ENCODE measurements around the gene TMEM53.
A peak's percentile ranks its signal among the peaks of the same experiment; 100 is the strongest.

The TMEM53 gene

GRCh38 chr1:44636083-44636687, 38.1 kb downstream of the TMEM53 start:
- no peak overlapping the region for H2AFZ ChIP-seq (ENCODE audit: low read length)
- H3K4me2 ChIP-seq (ENCODE audit: insufficient read depth, low read length, poor library complexity, severe bottlenecking): no peak overlapping the region
- H3K23ac ChIP-seq (ENCODE audit: low read depth, low read length, poor library complexity): no peak overlapping the region
- no peaks in the 10 kb centered on the region for H3K9me3 ChIP-seq (replicated peaks in 1 of 2; ENCODE audit: control insufficient read depth in 2 of 2, insufficient read depth in 1 of 2, low read depth in 1 of 2, low read length in 2 of 2)
- H3K27ac ChIP-seq (replicated peaks; ENCODE audit: low read length): no peak overlapping the region
- no peak overlapping the region for H3K18ac ChIP-seq (ENCODE audit: low read length)
- no peak overlapping the region for H3K4me3 ChIP-seq (ENCODE audit: low read length in 2 of 2)
- peaks cover 14 to 37% of the 10 kb centered on the region in 2 donors for H3K4me1 ChIP-seq (ENCODE audit: control insufficient read depth in 2 of 2, insufficient read depth in 1 of 2, low read depth in 1 of 2, low read length in 2 of 2)
- no CpG with 5 or more reads among the region's 14 CpGs for WGBS, 2 donors (ENCODE audit: extremely low coverage in 2 of 2, insufficient read length in 2 of 2, insufficient replicate concordance in 1 of 2)
- H4K8ac ChIP-seq (ENCODE audit: low read depth, low read length): no peak overlapping the region
- no peak overlapping the region for H2BK120ac ChIP-seq (ENCODE audit: low read depth, low read length)
- no peaks in the 10 kb centered on the region for H3K79me1 ChIP-seq (ENCODE audit: low read depth, low read length)
- H3K14ac ChIP-seq (ENCODE audit: low read length): no peak overlapping the region
- H2AK5ac ChIP-seq (ENCODE audit: low read depth, low read length): no peak overlapping the region
- H2BK15ac ChIP-seq (ENCODE audit: low read length): no peak overlapping the region
- H4K91ac ChIP-seq (ENCODE audit: low read depth, low read length, poor library complexity): no peak overlapping the region
- no peak overlapping the region for H3K4ac ChIP-seq (ENCODE audit: low read length)
- no peak overlapping the region for H2BK5ac ChIP-seq (ENCODE audit: low read length)
- H2BK12ac ChIP-seq (ENCODE audit: low read length): no peak overlapping the region
- H3K9ac ChIP-seq (ENCODE audit: low read depth, low read length, poor library complexity): no peak overlapping the region
- peaks cover 38 to 87% of the 10 kb centered on the region in 2 donors for H3K36me3 ChIP-seq (replicated peaks in 1 of 2; ENCODE audit: control insufficient read depth in 2 of 2, insufficient read depth in 2 of 2, low read length in 2 of 2)
- DNase-seq (ENCODE audit: low spot score): no peak
- no peaks in the 10 kb centered on the region for H3K27me3 ChIP-seq (ENCODE audit: control insufficient read depth in 3 of 3, insufficient read depth in 3 of 3, low read depth in 1 of 3, low read length in 3 of 3)

- no peak for DNase-seq (ENCODE audit: low spot score)
- no CpG with 5 or more reads among the region's 9 CpGs for WGBS, 2 donors (ENCODE audit: extremely low coverage in 2 of 2, insufficient read length in 2 of 2, insufficient replicate concordance in 1 of 2)
- no peak overlapping the region for H2AFZ ChIP-seq (ENCODE audit: low read length)
These were observed 38.8 kb downstream of the TMEM53 start for GRCh38 chr1:44635439-44635838.

DNA sequence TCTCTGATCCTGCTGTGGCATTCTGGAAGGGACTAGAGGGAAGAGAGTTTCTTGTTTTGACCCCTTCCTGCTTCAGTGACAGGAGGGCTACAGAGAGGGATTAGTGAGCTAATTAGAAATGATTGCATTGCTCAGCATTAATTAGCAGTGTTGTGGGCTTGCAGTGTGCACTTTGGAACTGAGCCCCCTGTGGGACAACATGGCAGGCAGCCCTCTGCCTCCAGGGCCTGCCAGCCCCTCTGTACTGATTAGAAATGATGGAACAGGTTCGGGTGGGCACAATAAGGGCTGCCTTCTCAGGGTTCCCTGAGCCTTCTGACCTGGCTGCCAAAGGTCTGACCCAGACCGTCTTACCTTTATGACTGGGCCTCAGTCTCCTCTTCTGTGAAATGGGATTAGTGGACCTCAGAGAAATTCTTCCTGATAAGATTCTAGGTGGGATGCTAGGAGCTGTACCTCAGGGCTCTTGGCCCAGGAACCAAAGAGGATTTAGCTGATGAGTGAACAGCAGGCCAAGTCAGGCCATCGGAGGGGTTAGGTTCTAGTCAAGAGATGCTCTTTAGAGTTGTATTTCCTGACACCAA, 39.6 kb downstream of the TMEM53 start:
- Histone ChIP-seq H3K14ac (ENCODE audit: low read length) (no peak overlapping the region), H3K9ac (ENCODE audit: low read depth, low read length, poor library complexity) (no peak overlapping the region), H3K4me1 (ENCODE audit: control insufficient read depth in 2 of 2, insufficient read depth in 1 of 2, low read depth in 1 of 2, low read length in 2 of 2) (peaks cover 16 to 36% of the 10 kb centered on the region in 2 donors), H3K4ac (ENCODE audit: low read length) (no peak overlapping the region), H3K27ac (replicated peaks; ENCODE audit: low read length) (no peak overlapping the region), H3K4me3 (ENCODE audit: low read length in 2 of 2) (no peak overlapping the region), H3K79me1 (ENCODE audit: low read depth, low read length) (no peaks in the 10 kb centered on the region), H3K27me3 (ENCODE audit: control insufficient read depth in 3 of 3, insufficient read depth in 3 of 3, low read depth in 1 of 3, low read length in 3 of 3) (no peaks in the 10 kb centered on the region), H2BK5ac (ENCODE audit: low read length) (no peak overlapping the region), H2BK12ac (ENCODE audit: low read length) (no peak overlapping the region), H3K18ac (ENCODE audit: low read length) (no peak overlapping the region), H2AFZ (ENCODE audit: low read length) (no peak overlapping the region), H3K36me3 (replicated peaks in 1 of 2; ENCODE audit: control insufficient read depth in 2 of 2, insufficient read depth in 2 of 2, low read length in 2 of 2) (peaks cover 34 to 88% of the 10 kb centered on the region in 2 donors), H3K23ac (ENCODE audit: low read depth, low read length, poor library complexity) (no peak overlapping the region), H2AK5ac (ENCODE audit: low read depth, low read length) (no peak overlapping the region), H3K9me3 (replicated peaks in 1 of 2; ENCODE audit: control insufficient read depth in 2 of 2, insufficient read depth in 1 of 2, low read depth in 1 of 2, low read length in 2 of 2) (no peaks in the 10 kb centered on the region), H3K4me2 (ENCODE audit: insufficient read depth, low read length, poor library complexity, severe bottlenecking) (no peak overlapping the region), H4K8ac (ENCODE audit: low read depth, low read length) (no peak overlapping the region), H4K91ac (ENCODE audit: low read depth, low read length, poor library complexity) (no peak overlapping the region), H2BK120ac (ENCODE audit: low read depth, low read length) (no peak overlapping the region), H2BK15ac (ENCODE audit: low read length) (no peak overlapping the region)
- DNase-seq (ENCODE audit: low spot score): no peak
- WGBS, 2 donors (ENCODE audit: extremely low coverage in 2 of 2, insufficient read length in 2 of 2, insufficient replicate concordance in 1 of 2): no CpG with 5 or more reads among the region's 3 CpGs

More at GRCh38 chr1:44635439-44635838, 38.8 kb downstream of the TMEM53 start:
- no peak overlapping the region for H3K18ac ChIP-seq (ENCODE audit: low read length)
- no peak overlapping the region for H3K4ac ChIP-seq (ENCODE audit: low read length)
- H3K4me3 ChIP-seq (ENCODE audit: low read length in 2 of 2): no peak overlapping the region
- H2BK120ac ChIP-seq (ENCODE audit: low read depth, low read length): no peak overlapping the region
- H3K23ac ChIP-seq (ENCODE audit: low read depth, low read length, poor library complexity): no peak overlapping the region
- no peak overlapping the region for H4K8ac ChIP-seq (ENCODE audit: low read depth, low read length)
- H3K9ac ChIP-seq (ENCODE audit: low read depth, low read length, poor library complexity): no peak overlapping the region
- no peaks in the 10 kb centered on the region for H3K27me3 ChIP-seq (ENCODE audit: control insufficient read depth in 3 of 3, insufficient read depth in 3 of 3, low read depth in 1 of 3, low read length in 3 of 3)
- no peak overlapping the region for H2BK15ac ChIP-seq (ENCODE audit: low read length)
- no peak overlapping the region for H2AK5ac ChIP-seq (ENCODE audit: low read depth, low read length)
- no peak overlapping the region for H4K91ac ChIP-seq (ENCODE audit: low read depth, low read length, poor library complexity)
- H2BK5ac ChIP-seq (ENCODE audit: low read length): no peak overlapping the region
- no peaks in the 10 kb centered on the region for H3K79me1 ChIP-seq (ENCODE audit: low read depth, low read length)
- peaks cover 34 to 87% of the 10 kb centered on the region in 2 donors for H3K36me3 ChIP-seq (replicated peaks in 1 of 2; ENCODE audit: control insufficient read depth in 2 of 2, insufficient read depth in 2 of 2, low read length in 2 of 2)
- H3K9me3 ChIP-seq (replicated peaks in 1 of 2; ENCODE audit: control insufficient read depth in 2 of 2, insufficient read depth in 1 of 2, low read depth in 1 of 2, low read length in 2 of 2): no peaks in the 10 kb centered on the region
- H2BK12ac ChIP-seq (ENCODE audit: low read length): no peak overlapping the region
- H3K14ac ChIP-seq (ENCODE audit: low read length): no peak overlapping the region
- peaks cover 16 to 36% of the 10 kb centered on the region in 2 donors for H3K4me1 ChIP-seq (ENCODE audit: control insufficient read depth in 2 of 2, insufficient read depth in 1 of 2, low read depth in 1 of 2, low read length in 2 of 2)
- H3K4me2 ChIP-seq (ENCODE audit: insufficient read depth, low read length, poor library complexity, severe bottlenecking): no peak overlapping the region
- no peak overlapping the region for H3K27ac ChIP-seq (replicated peaks; ENCODE audit: low read length)

DNA sequence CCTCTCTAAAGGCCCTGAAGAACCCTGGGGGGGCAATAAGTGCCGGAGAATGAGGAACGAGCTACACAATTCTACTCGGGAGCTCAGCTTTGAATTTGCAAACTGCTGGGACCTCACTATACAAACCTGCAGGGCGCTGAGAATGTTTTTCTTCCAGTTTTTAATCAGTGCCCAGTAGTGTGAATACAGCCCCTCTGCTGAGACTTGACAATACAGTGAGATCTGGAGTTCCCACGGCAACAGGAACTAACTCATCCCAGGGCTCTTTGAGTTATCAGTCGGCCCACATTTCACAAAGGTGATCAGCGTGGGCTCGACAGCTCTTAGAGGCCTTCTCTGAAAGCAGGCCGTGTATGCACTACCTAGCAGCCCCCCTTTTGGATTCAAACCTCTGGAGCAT, 41.7 kb downstream of the TMEM53 start:
- no peak for DNase-seq (ENCODE audit: low spot score)
- H3K27ac ChIP-seq (replicated peaks; ENCODE audit: low read length): peak overlapping the region; percentile 88
- H4K8ac ChIP-seq (ENCODE audit: low read depth, low read length): no peak overlapping the region
- H3K9me3 ChIP-seq (replicated peaks in 1 of 2; ENCODE audit: control insufficient read depth in 2 of 2, insufficient read depth in 1 of 2, low read depth in 1 of 2, low read length in 2 of 2): no peaks in the 10 kb centered on the region
- H2AFZ ChIP-seq (ENCODE audit: low read length): peak overlapping the region; percentile 96
- no peak overlapping the region for H3K4ac ChIP-seq (ENCODE audit: low read length)
- H3K14ac ChIP-seq (ENCODE audit: low read length): no peak overlapping the region
- no peaks in the 10 kb centered on the region for H3K79me1 ChIP-seq (ENCODE audit: low read depth, low read length)
- no peaks in the 10 kb centered on the region for H3K27me3 ChIP-seq (ENCODE audit: control insufficient read depth in 3 of 3, insufficient read depth in 3 of 3, low read depth in 1 of 3, low read length in 3 of 3)
- no peak overlapping the region for H2BK12ac ChIP-seq (ENCODE audit: low read length)
- H3K23ac ChIP-seq (ENCODE audit: low read depth, low read length, poor library complexity): peak overlapping the region; percentile 94
- WGBS, 2 donors (ENCODE audit: extremely low coverage in 2 of 2, insufficient read length in 2 of 2, insufficient replicate concordance in 1 of 2): no CpG with 5 or more reads among the region's 9 CpGs
- H3K18ac ChIP-seq (ENCODE audit: low read length): peak overlapping the region; percentile 38
- H3K4me2 ChIP-seq (ENCODE audit: insufficient read depth, low read length, poor library complexity, severe bottlenecking): peak overlapping the region; percentile 80
- H3K4me1 ChIP-seq (ENCODE audit: control insufficient read depth in 2 of 2, insufficient read depth in 1 of 2, low read depth in 1 of 2, low read length in 2 of 2): peaks cover 16 to 29% of the 10 kb centered on the region in 2 donors
- H4K91ac ChIP-seq (ENCODE audit: low read depth, low read length, poor library complexity): no peak overlapping the region
- no peak overlapping the region for H2BK120ac ChIP-seq (ENCODE audit: low read depth, low read length)
- H3K36me3 ChIP-seq (replicated peaks in 1 of 2; ENCODE audit: control insufficient read depth in 2 of 2, insufficient read depth in 2 of 2, low read length in 2 of 2): peaks cover 27 to 87% of the 10 kb centered on the region in 2 donors
- H2AK5ac ChIP-seq (ENCODE audit: low read depth, low read length): peak overlapping the region; percentile 11
- H2BK15ac ChIP-seq (ENCODE audit: low read length): no peak overlapping the region
- H2BK5ac ChIP-seq (ENCODE audit: low read length): no peak overlapping the region
- no peak overlapping the region for H3K9ac ChIP-seq (ENCODE audit: low read depth, low read length, poor library complexity)
- peak overlapping the region; percentile 57 to 82 for H3K4me3 ChIP-seq (ENCODE audit: low read length in 2 of 2)

All from neuronal stem cell (in vitro differentiated cells).